ENCODE data around the gene CGREF1. TPM values are rescaled to one million over a fixed set of nuclear protein-coding genes. Genes with fewer than 3 reads are reported as not detected.

Gene CGREF1
- total and polyA plus RNA-seq, 2 experiments from 2014 or later = 0.48 to 0.55 TPM

DNA sequence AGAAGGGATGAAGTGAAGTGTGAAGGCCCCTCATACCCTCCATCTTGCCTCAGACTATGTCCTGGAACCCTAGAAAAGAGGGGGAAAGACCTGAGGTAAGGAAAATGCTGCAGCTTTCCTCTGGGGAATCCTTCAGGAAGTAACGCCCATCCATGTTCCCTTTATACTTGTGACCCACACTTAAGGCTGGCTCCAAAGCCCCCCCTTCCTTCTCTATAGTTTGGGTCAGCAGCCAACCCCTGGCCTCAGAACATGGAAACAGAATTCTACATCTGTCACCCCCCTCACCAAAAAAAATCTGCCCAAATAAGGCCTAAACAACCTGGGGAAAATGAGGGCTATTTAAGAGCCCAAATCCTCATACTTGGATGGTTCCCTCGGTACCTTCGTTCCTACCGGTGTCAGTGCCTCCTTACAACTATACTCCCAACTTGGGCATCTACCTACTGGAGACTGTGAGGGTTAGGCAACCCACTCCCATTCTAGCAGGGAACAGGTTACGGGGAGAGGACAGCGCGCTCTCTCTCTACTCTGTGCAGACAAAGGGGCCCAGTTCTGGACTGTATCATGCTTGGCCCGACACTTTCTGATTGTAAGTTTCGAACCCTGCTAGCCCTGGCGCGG lies 48.2 kb downstream of the CGREF1 start:
- peak overlapping the region; percentile 84 for H3K4me3 ChIP-seq
- no peaks in the 10 kb centered on the region for H3K9me3 ChIP-seq (ENCODE audit: low read depth)

DNA sequence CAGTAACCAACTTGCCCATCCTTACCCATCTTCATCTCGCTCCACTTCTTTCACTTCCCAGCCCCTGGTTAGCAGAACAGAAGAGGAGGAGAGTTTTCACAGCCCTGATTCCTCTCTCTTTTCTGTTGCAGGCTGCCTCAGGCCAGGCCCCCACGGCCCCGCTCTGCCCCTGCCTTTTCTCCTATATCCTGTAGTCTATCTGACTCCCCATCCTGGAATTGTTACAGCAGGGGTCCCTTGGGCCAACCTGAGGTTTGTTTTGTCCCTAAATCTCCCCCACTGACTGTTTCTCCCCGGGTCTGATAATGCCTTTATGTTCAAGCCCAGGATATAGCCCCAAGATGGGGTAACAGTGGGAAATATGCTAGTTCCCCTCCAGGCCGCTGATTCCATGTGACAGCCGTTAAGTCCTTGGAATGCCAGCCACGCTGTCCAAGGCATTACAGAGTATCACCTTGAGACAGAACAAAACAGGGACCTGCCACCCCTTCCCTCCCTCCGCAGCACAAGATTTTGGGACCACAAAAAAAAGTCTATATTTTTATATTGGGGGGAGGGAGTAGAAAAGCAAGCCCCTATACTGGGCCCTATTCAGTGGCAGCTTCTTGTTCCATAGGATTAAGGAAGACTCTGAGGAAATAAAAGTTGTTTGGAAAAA lies 48.8 kb downstream of the CGREF1 start:
- H3K27me3 ChIP-seq = no peaks in the 10 kb centered on the region
- no peaks in the 10 kb centered on the region for H3K9me3 ChIP-seq (ENCODE audit: low read depth)
- H3K4me1 ChIP-seq (ENCODE audit: low read depth) = peaks cover 24% of the 10 kb centered on the region
- H3K4me3 ChIP-seq = peak overlapping the region; percentile 84
- peak overlapping the region; percentile 21 for H3K27ac ChIP-seq
- TF ChIP-seq, protein P1, sequence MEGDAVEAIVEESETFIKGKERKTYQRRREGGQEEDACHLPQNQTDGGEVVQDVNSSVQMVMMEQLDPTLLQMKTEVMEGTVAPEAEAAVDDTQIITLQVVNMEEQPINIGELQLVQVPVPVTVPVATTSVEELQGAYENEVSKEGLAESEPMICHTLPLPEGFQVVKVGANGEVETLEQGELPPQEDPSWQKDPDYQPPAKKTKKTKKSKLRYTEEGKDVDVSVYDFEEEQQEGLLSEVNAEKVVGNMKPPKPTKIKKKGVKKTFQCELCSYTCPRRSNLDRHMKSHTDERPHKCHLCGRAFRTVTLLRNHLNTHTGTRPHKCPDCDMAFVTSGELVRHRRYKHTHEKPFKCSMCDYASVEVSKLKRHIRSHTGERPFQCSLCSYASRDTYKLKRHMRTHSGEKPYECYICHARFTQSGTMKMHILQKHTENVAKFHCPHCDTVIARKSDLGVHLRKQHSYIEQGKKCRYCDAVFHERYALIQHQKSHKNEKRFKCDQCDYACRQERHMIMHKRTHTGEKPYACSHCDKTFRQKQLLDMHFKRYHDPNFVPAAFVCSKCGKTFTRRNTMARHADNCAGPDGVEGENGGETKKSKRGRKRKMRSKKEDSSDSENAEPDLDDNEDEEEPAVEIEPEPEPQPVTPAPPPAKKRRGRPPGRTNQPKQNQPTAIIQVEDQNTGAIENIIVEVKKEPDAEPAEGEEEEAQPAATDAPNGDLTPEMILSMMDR (IDR thresholded peaks at IDR 0.05; ENCODE audit: low read depth, low read length) = no peak
- no peak for DNase-seq (ENCODE audit: low read depth in 1 of 2, low spot score in 1 of 2)
- peaks cover 17% of the 10 kb centered on the region for H3K36me3 ChIP-seq

More for the DNA sequence above, 48.2 kb downstream of the CGREF1 start:
- TF ChIP-seq, protein P1 (IDR thresholded peaks at IDR 0.05; ENCODE audit: low read depth, low read length) = no peak
- Histone ChIP-seq H3K27ac (peak overlapping the region; percentile 100), H3K36me3 (peaks cover 17% of the 10 kb centered on the region), H3K27me3 (no peaks in the 10 kb centered on the region), H3K4me1 (ENCODE audit: low read depth) (peaks cover 24% of the 10 kb centered on the region)
- DNase-seq (ENCODE audit: low read depth in 1 of 2, low spot score in 1 of 2) = no peak

GRCh38 chr2:27069436-27069835 lies 49.5 kb downstream of the CGREF1 start:
- no peak overlapping the region for H3K4me3 ChIP-seq
- H3K36me3 ChIP-seq = peaks cover 17% of the 10 kb centered on the region
- no peak for DNase-seq (ENCODE audit: low read depth in 1 of 2, low spot score in 1 of 2)
- H3K27ac ChIP-seq = peak overlapping the region; percentile 21
- H3K9me3 ChIP-seq (ENCODE audit: low read depth) = no peaks in the 10 kb centered on the region
- no peaks in the 10 kb centered on the region for H3K27me3 ChIP-seq
- peaks cover 24% of the 10 kb centered on the region for H3K4me1 ChIP-seq (ENCODE audit: low read depth)
- TF ChIP-seq, protein P1 (IDR thresholded peaks at IDR 0.05; ENCODE audit: low read depth, low read length) = no peak

DNA sequence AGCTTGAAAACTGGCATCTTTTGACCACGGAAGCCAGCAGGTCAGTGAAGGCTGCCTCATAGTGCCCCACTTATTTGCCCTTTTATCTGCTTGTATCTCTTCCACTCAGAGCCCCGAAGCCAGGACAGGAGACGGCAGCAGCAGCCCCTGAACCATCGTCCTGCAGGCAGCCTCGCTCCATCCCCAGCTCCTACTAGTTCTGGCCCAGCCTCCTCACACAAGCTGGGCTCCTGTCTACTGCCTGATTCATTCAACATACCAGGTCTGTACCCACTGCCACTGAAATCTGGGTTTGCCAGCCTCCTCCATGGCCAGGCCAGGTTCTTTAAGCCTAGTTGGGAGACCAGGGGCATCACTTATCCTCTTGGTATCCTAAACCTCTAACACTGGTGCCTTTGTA lies 51.5 kb downstream of the CGREF1 start:
- peaks cover 17% of the 10 kb centered on the region for H3K36me3 ChIP-seq
- H3K27me3 ChIP-seq = no peaks in the 10 kb centered on the region
- no peaks in the 10 kb centered on the region for H3K9me3 ChIP-seq (ENCODE audit: low read depth)
- H3K4me3 ChIP-seq = no peak overlapping the region
- peaks cover 11% of the 10 kb centered on the region for H3K4me1 ChIP-seq (ENCODE audit: low read depth)
- no peak overlapping the region for H3K27ac ChIP-seq
- TF ChIP-seq, protein P1 (IDR thresholded peaks at IDR 0.05; ENCODE audit: low read depth, low read length) = no peak
- DNase-seq (ENCODE audit: low read depth in 1 of 2, low spot score in 1 of 2) = no peak

GRCh38 chr2:27065128-27065527 lies 53.8 kb downstream of the CGREF1 start:
- TF ChIP-seq, protein P1 (IDR thresholded peaks at IDR 0.05; ENCODE audit: low read depth, low read length) = no peak
- Histone ChIP-seq H3K36me3 (peaks cover 21% of the 10 kb centered on the region), H3K27ac (no peak overlapping the region), H3K4me3 (no peak overlapping the region), H3K27me3 (no peaks in the 10 kb centered on the region), H3K9me3 (ENCODE audit: low read depth) (no peaks in the 10 kb centered on the region), H3K4me1 (ENCODE audit: low read depth) (peaks cover 2% of the 10 kb centered on the region)
- no peak for DNase-seq (ENCODE audit: low read depth in 1 of 2, low spot score in 1 of 2)
